B cell (primary cell): ENCODE measurements around the gene CADPS. TPM values are rescaled to one million over a fixed set of nuclear protein-coding genes. Genes with fewer than 3 reads are reported as not detected.

ENCODE experiments used
- ATAC-seq: fragments of 200-7000 bp; cut with Tn5 transposase; one replicate; pipeline ENCODE4 v1.10.0; 2021; ENCODE audit warnings: low read depth, mild to moderate bottlenecking, moderate number of reproducible peaks, moderate library complexity
- CTCF ChIA-PET: fragments of 350-600 bp; sonication (Branson Sonifier 250); formaldehyde crosslinking; loops from one replicate; lab custom pipeline; 2021; ENCODE audit warnings: antibody characterized with exemption, inconsistent platforms; lab: Charles Lee
- POLR2A ChIA-PET: fragments of 350-600 bp; sonication (Branson Sonifier 250); formaldehyde crosslinking; loops from one replicate; lab custom pipeline; 2021; ENCODE audit warnings: antibody characterized with exemption; lab: Charles Lee
- DNase-seq: peaks from one replicate; pipeline ENCODE4 v3.0.0; 2013
- H2AFZ ChIP-seq: 2 replicates; pipeline ENCODE4 v1.6.1; 2012; ENCODE audit warnings: mild to moderate bottlenecking, low read depth, low read length; ENCODE audit not compliant: insufficient read depth, poor library complexity, severe bottlenecking
- H3K27ac ChIP-seq, 2 donors: 1 replicate in 1 of 2; 2 replicates in 1 of 2; pipeline ENCODE4 v1.5.1; 2012 to 2013; ENCODE audit warnings: low read length in 2 of 2, mild to moderate bottlenecking in 2 of 2, moderate library complexity in 1 of 2
- H3K27me3 ChIP-seq, 4 experiments: fragments of 200-600 bp in 1 of 4; sonication (generic) in 1 of 4; replicated peaks in 1 of 4; 1 replicate in 2 of 4; 2 replicates in 2 of 4; pipeline versions ENCODE4 v1.6.1 to v1.7.0; 2013 to 2016; ENCODE audit warnings: low read length in 3 of 4, mild to moderate bottlenecking in 2 of 4, mixed read lengths in 1 of 4, moderate library complexity in 1 of 4; ENCODE audit not compliant: insufficient read depth in 4 of 4, control insufficient read depth in 3 of 4; ENCODE audit errors: control extremely low read depth in 1 of 4
- H3K36me3 ChIP-seq, 2 experiments: replicated peaks in 1 of 2; 1 replicate in 1 of 2; 2 replicates in 1 of 2; pipeline versions ENCODE4 v1.6.1 to v1.7.1; 2013; ENCODE audit warnings: low read length in 1 of 2; ENCODE audit not compliant: insufficient read depth in 2 of 2, control insufficient read depth in 1 of 2; ENCODE audit errors: control extremely low read depth in 1 of 2, extremely low read depth in 1 of 2
- H3K4me1 ChIP-seq, 2 donors: fragments of 200-600 bp in 1 of 2; sonication (generic) in 1 of 2; 1 replicate in 1 of 2; 2 replicates in 1 of 2; pipeline versions ENCODE4 v1.5.1 to v1.6.1; 2013 to 2017; ENCODE audit warnings: low read length in 2 of 2; ENCODE audit not compliant: control insufficient read depth in 2 of 2, insufficient read depth in 2 of 2
- H3K4me2 ChIP-seq: replicated peaks from 2 replicates; pipeline ENCODE3; 2012; ENCODE audit warnings: mild to moderate bottlenecking, low read depth, low read length; ENCODE audit not compliant: poor library complexity, severe bottlenecking
- H3K4me3 ChIP-seq, 5 experiments: fragments of 200-600 bp in 1 of 5; sonication (generic) in 1 of 5; 1 replicate in 3 of 5; 2 replicates in 2 of 5; pipeline versions ENCODE4 v1.5.1 to v1.7.0; 2011 to 2016; ENCODE audit warnings: low read length in 4 of 5, mild to moderate bottlenecking in 4 of 5, low read depth in 2 of 5, control low read depth in 1 of 5, moderate library complexity in 1 of 5; ENCODE audit not compliant: insufficient read depth in 1 of 5; ENCODE audit errors: control extremely low read depth in 1 of 5, extremely low read depth in 1 of 5
- H3K79me2 ChIP-seq: fragments of 200-600 bp; sonication (generic); one replicate; pipeline ENCODE4 v1.6.0; 2016; ENCODE audit warnings: low read length; ENCODE audit not compliant: control insufficient read depth, insufficient read depth
- H3K9ac ChIP-seq: fragments of 200-600 bp; sonication (generic); 2 replicates; pipeline ENCODE4 v1.6.1; 2017; ENCODE audit warnings: mild to moderate bottlenecking, low read length, moderate library complexity
- H3K9me3 ChIP-seq, 3 donors: one replicate each; pipeline versions ENCODE4 v1.6.1 to v1.7.1; 2013; ENCODE audit warnings: low read length in 2 of 3; ENCODE audit not compliant: control insufficient read depth in 2 of 3, insufficient read depth in 1 of 3; ENCODE audit errors: control extremely low read depth in 1 of 3
- H4K20me1 ChIP-seq: 2 replicates; pipeline ENCODE4 v1.6.0; 2012; ENCODE audit warnings: mild to moderate bottlenecking, low read length; ENCODE audit not compliant: insufficient read depth, control insufficient read depth, poor library complexity, severe bottlenecking
- H3K27ac Mint-ChIP-seq: one replicate; pipeline ENCODE4 v1.8.0; 2021; ENCODE audit warnings: mixed read lengths
- H3K27me3 Mint-ChIP-seq: one replicate; pipeline ENCODE4 v1.8.0; 2021; ENCODE audit warnings: mixed read lengths
- H3K4me1 Mint-ChIP-seq: one replicate; pipeline ENCODE4 v1.8.0; 2021; ENCODE audit warnings: mixed read lengths
- H3K4me3 Mint-ChIP-seq: one replicate; pipeline ENCODE4 v1.8.0; 2021; ENCODE audit warnings: mixed read lengths
- H3K9me3 Mint-ChIP-seq: one replicate; pipeline ENCODE4 v1.8.0; 2022; ENCODE audit warnings: mixed read lengths; ENCODE audit not compliant: insufficient read depth
- CTCF ChIP-seq: fragments of 200-600 bp; IDR thresholded peaks from one replicate; pipeline ENCODE4 v1.8.0; 2022; ENCODE audit warnings: antibody characterized with exemption, mild to moderate bottlenecking
- EZH2 ChIP-seq: IDR thresholded peaks from 2 replicates; pipeline ENCODE4 v1.6.1; 2012; ENCODE audit warnings: borderline replicate concordance, low read depth, mild to moderate bottlenecking, moderate library complexity, low read length; ENCODE audit not compliant: insufficient read depth, poor library complexity, severe bottlenecking
- WGBS: methylation state at CpG from one replicate; pipeline ENCODE4 v1.1.5; 2013; ENCODE audit warnings: missing lambda C conversion rate; ENCODE audit not compliant: insufficient coverage; 5-methylcytosine and 5-hydroxymethylcytosine counted together
- intact Hi-C: fragments of 100-400 bp; cut with micrococcal nuclease; formaldehyde crosslinking; loops from one replicate; pipeline ENCODE4 v1.10.0; 2022
- polyA plus RNA-seq: library from polyadenylated mRNA; depleted of rRNA; stranded (reverse); fragments of >200 nt; gene quantifications from 2 replicates; pipeline ENCODE4 v1.2.3, GENCODE V29; 2012
- total RNA-seq, 2 donors: library from RNA; stranded (reverse); fragments of 120-200 nt in 1 of 2; gene quantifications; 1 replicate in 1 of 2; 2 replicates in 1 of 2; pipeline versions ENCODE4 v1.2.3 to v1.2.4, GENCODE V29; 2013 to 2022

CADPS gene
- total and polyA plus RNA-seq, 2 donors (not counting 1 experiment from before 2014, with no cell fraction given) = 0.16 to 0.22 TPM

- TF ChIP-seq CTCF (no peak), EZH2 (no peak)
These were observed 101.0 kb downstream of the CADPS start for GRCh38 chr3:62774221-62774620.

GRCh38 chr3:62771331-62772072 lies 103.7 kb downstream of the CADPS start:
- no peaks in the 10 kb centered on the region for H3K27me3 Mint-ChIP-seq

More at GRCh38 chr3:62774221-62774620, 101.0 kb downstream of the CADPS start:
- Histone ChIP-seq H3K79me2 (no peaks in the 10 kb centered on the region), H3K36me3 (no peaks in the 10 kb centered on the region), H3K27me3 (no peaks in the 10 kb centered on the region), H3K4me1 (no peaks in the 10 kb centered on the region), H3K9me3 (no peaks in the 10 kb centered on the region), H3K4me3 (no peak overlapping the region), H2AFZ (no peak overlapping the region), H3K4me2 (no peak overlapping the region), H3K27ac (no peak overlapping the region), H3K9ac (no peak overlapping the region), H4K20me1 (no peaks in the 10 kb centered on the region)
- DNase-seq = no peak
- no peaks in the 10 kb centered on the region for H3K27me3 Mint-ChIP-seq
- no peak overlapping the region for H3K27ac Mint-ChIP-seq
- no peaks in the 10 kb centered on the region for H3K9me3 Mint-ChIP-seq
- ChIA-PET POLR2A (no interaction called here), CTCF (interaction anchor here (0.7 kb wide), 1 partner anchor 112 kb away, joined by 3 read pairs; no protein-coding TSS in a partner anchor)
- WGBS = no CpG with 5 or more reads among the region's 2 CpGs
- intact Hi-C loops = no loop called here
- no peak for ATAC-seq
- H3K4me1 Mint-ChIP-seq = no peaks in the 10 kb centered on the region
- H3K4me3 Mint-ChIP-seq = no peak overlapping the region

More at GRCh38 chr3:62771331-62772072, 103.7 kb downstream of the CADPS start:
- TF ChIP-seq EZH2 (no peak), CTCF (no peak)
- ATAC-seq = no peak
- no peaks in the 10 kb centered on the region for H3K4me1 Mint-ChIP-seq
- no peak overlapping the region for H3K4me3 ChIP-seq
- no peaks in the 10 kb centered on the region for H3K9me3 ChIP-seq
- no peaks in the 10 kb centered on the region for H3K36me3 ChIP-seq
- POLR2A ChIA-PET = no interaction called here
- no peaks in the 10 kb centered on the region for H4K20me1 ChIP-seq
- H3K27ac ChIP-seq = no peak overlapping the region
- no peaks in the 10 kb centered on the region for H3K9me3 Mint-ChIP-seq
- 75% methylated on average over 2 of the region's 7 CpGs for WGBS
- no peak overlapping the region for H3K4me2 ChIP-seq
- H3K9ac ChIP-seq = no peak overlapping the region
- no peaks in the 10 kb centered on the region for H3K4me1 ChIP-seq
- H3K4me3 Mint-ChIP-seq = no peak overlapping the region
- H3K27ac Mint-ChIP-seq = no peak overlapping the region
- intact Hi-C loops = no loop called here
- no peak for DNase-seq
- CTCF ChIA-PET = no interaction called here
- H3K79me2 ChIP-seq = no peaks in the 10 kb centered on the region
- no peaks in the 10 kb centered on the region for H3K27me3 ChIP-seq
- H2AFZ ChIP-seq = no peak overlapping the region
